GM18870 (cell line): ENCODE data around the gene DIP2C.
"Not testable (repeated sequence)": the region's sequence is repeated elsewhere in the genome, so short reads cannot be mapped to it uniquely, and the experiment has no call there.

Experiments
- ATAC-seq: cut with Tn5 transposase; IDR thresholded peaks from one replicate; pipeline ENCODE4 v1.9.1; 2021; ENCODE audit warnings: moderate library complexity; ENCODE audit not compliant: unreplicated experiment

The DIP2C gene

GRCh38 chr10:406976-407375, 282.5 kb downstream of the DIP2C start:
- ATAC-seq = no peak

- no peak for ATAC-seq
These were observed 283.8 kb downstream of the DIP2C start for GRCh38 chr10:405648-406047.

GRCh38 chr10:404991-405390, 284.5 kb downstream of the DIP2C start:
- no peak for ATAC-seq

GRCh38 chr10:404346-404745, 285.1 kb downstream of the DIP2C start:
- no peak for ATAC-seq

- no peak for ATAC-seq
These were observed 290.5 kb downstream of the DIP2C start for GRCh38 chr10:398954-399353.

- ATAC-seq = no peak
These were observed 292.0 kb downstream of the DIP2C start for GRCh38 chr10:397321-398068.

- ATAC-seq = no peak
These were observed 292.8 kb downstream of the DIP2C start for GRCh38 chr10:396535-397220.

GRCh38 chr10:396107-396506, 293.4 kb downstream of the DIP2C start:
- ATAC-seq = no peak

- no peak for ATAC-seq
These were observed 293.8 kb downstream of the DIP2C start for GRCh38 chr10:395665-396064.

GRCh38 chr10:394439-395101, 294.9 kb downstream of the DIP2C start:
- ATAC-seq = not testable (repeated sequence)

GRCh38 chr10:393787-394438, 295.6 kb downstream of the DIP2C start:
- no peak for ATAC-seq

- ATAC-seq = no peak
These were observed 296.2 kb downstream of the DIP2C start for GRCh38 chr10:393106-393745.

GRCh38 chr10:392705-393037, 296.8 kb downstream of the DIP2C start:
- no peak for ATAC-seq

- ATAC-seq = no peak
These were observed 297.4 kb downstream of the DIP2C start for GRCh38 chr10:391847-392704.

- ATAC-seq = no peak
These were observed 298.2 kb downstream of the DIP2C start for GRCh38 chr10:391305-391704.

- ATAC-seq = no peak
These were observed 298.9 kb downstream of the DIP2C start for GRCh38 chr10:390449-391100.

GRCh38 chr10:389836-390448, 299.5 kb downstream of the DIP2C start:
- ATAC-seq = no peak

- no peak for ATAC-seq
These were observed 300.1 kb downstream of the DIP2C start for GRCh38 chr10:389261-389790.

- ATAC-seq = no peak
These were observed 300.8 kb downstream of the DIP2C start for GRCh38 chr10:388661-389045.
